Measurements from ENCODE around the gene NOD2. TPM values are rescaled to one million over a fixed set of nuclear protein-coding genes. Genes with fewer than 3 reads are reported as not detected.

Gene NOD2
- total RNA-seq, 1 donor from 2014 or later: not detected

DNA sequence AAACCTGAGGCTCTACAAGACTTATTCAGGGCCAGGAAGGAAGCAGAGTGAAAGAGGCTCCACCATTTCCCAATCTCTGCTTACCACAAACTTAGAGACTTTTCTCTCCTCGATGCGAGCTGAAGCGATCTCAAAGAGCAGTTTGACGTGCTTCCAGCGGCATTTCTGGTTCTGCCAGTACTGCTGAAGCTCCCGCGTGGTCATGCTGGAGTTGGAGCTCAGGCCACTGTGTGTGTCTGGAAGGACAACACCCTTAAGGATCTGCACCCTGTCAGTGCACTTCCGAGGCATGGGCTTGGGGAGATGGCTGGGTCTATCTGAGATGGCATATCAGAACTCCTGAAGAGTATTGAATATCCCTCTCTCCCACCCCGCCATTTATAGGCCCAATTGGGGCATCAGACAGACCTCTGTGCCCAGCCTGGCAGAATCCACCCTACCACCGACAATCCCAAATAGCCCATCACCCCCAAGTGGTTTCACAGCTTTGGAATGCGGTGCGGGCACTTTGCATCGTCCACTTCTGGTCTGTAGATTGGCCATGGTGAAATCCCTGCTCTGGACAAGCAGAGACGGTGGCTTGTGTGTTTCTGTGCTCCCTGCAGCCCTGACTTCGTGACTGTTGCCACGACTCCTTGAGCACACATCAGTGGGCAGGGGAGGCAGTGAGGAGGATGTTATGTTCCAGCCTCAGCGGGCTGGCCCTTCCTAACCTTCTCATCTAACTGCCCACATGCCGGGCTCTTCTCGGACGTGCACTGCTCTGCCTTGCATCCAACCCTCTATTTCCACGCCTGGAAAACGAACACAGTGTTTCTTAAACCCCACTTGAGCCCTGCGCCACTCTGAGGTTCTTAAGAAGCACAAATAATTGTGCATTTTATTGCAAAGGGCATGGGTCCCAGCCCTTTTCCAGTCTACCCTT is 17.5 kb upstream of the NOD2 start:
- Histone ChIP-seq H3K9me3 (ENCODE audit: insufficient read depth, low read depth, low read length) (peaks cover 12% of the 10 kb centered on the region), H3K9ac (ENCODE audit: low read length) (no peak overlapping the region), H3K4me1 (ENCODE audit: insufficient read depth, low read length) (no peaks in the 10 kb centered on the region), H3K4me2 (ENCODE audit: low read length) (no peak overlapping the region), H3K27me3 (ENCODE audit: insufficient read depth, low read length) (no peaks in the 10 kb centered on the region), H3K4me3 (ENCODE audit: insufficient read depth, low read depth, low read length) (no peak overlapping the region), H2AFZ (ENCODE audit: low read depth, low read length) (no peak overlapping the region), H3K36me3 (ENCODE audit: insufficient read depth, low read length) (no peaks in the 10 kb centered on the region), H3K27ac (ENCODE audit: low read depth, low read length) (no peak overlapping the region), H3K79me2 (ENCODE audit: insufficient read depth, low read length) (no peaks in the 10 kb centered on the region), H4K20me1 (ENCODE audit: insufficient read depth, low read length) (no peaks in the 10 kb centered on the region)
- FAIRE-seq: no peak
- Mint-ChIP-seq H3K27me3 (ENCODE audit: low read depth, unreplicated experiment) (peaks cover 6% of the 10 kb centered on the region), H3K27ac (ENCODE audit: unreplicated experiment) (no peak overlapping the region), H3K4me1 (ENCODE audit: low read depth, unreplicated experiment) (no peaks in the 10 kb centered on the region), H3K36me3 (ENCODE audit: low read depth, unreplicated experiment) (peaks cover 6% of the 10 kb centered on the region), H3K4me3 (ENCODE audit: unreplicated experiment) (no peak overlapping the region), H3K9me3 (ENCODE audit: unreplicated experiment) (peaks cover 21% of the 10 kb centered on the region)
- TF ChIP-seq, protein P1, sequence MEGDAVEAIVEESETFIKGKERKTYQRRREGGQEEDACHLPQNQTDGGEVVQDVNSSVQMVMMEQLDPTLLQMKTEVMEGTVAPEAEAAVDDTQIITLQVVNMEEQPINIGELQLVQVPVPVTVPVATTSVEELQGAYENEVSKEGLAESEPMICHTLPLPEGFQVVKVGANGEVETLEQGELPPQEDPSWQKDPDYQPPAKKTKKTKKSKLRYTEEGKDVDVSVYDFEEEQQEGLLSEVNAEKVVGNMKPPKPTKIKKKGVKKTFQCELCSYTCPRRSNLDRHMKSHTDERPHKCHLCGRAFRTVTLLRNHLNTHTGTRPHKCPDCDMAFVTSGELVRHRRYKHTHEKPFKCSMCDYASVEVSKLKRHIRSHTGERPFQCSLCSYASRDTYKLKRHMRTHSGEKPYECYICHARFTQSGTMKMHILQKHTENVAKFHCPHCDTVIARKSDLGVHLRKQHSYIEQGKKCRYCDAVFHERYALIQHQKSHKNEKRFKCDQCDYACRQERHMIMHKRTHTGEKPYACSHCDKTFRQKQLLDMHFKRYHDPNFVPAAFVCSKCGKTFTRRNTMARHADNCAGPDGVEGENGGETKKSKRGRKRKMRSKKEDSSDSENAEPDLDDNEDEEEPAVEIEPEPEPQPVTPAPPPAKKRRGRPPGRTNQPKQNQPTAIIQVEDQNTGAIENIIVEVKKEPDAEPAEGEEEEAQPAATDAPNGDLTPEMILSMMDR (IDR thresholded peaks at IDR 0.05; ENCODE audit: insufficient read depth, low read depth, low read length): no peak
- no peak for TF ChIP-seq EZH2 (IDR thresholded peaks at IDR 0.05; ENCODE audit: insufficient read depth, low read length)
- DNase-seq (ENCODE audit: low read depth): no peak

DNA sequence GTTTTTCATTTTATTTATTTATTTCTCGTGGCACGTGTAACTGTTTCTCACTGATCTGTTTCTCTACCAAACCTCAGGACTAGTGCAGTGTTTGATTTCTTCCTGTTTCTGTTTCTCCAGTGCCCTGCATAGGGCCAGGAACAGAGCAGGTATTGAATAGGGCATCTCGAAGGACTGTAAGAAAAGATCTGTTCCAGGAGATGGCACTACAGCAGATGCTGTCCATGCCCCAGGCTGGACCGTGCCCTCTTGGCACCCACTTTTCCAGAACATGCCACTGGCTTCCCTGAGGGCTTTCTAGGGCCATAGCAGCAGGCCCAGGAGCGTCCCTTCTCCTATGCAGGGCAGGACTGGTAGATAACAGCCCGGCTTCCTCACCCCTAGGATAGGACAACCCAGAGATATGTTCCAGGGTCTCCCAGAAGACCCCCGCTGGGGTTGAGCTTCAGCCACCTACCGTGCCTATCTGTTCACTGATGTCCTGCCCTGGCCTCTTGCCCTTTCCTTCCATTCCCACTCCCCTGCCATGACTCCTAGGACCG is 16.7 kb upstream of the NOD2 start:
- no peak overlapping the region for H3K27ac Mint-ChIP-seq (ENCODE audit: unreplicated experiment)
- no peak overlapping the region for H3K4me2 ChIP-seq (ENCODE audit: low read length)
- no peaks in the 10 kb centered on the region for H4K20me1 ChIP-seq (ENCODE audit: insufficient read depth, low read length)
- H3K4me1 ChIP-seq (ENCODE audit: insufficient read depth, low read length): no peaks in the 10 kb centered on the region
- FAIRE-seq: no peak
- no peak overlapping the region for H3K9ac ChIP-seq (ENCODE audit: low read length)
- peaks cover 15% of the 10 kb centered on the region for H3K9me3 Mint-ChIP-seq (ENCODE audit: unreplicated experiment)
- no peak overlapping the region for H3K4me3 Mint-ChIP-seq (ENCODE audit: unreplicated experiment)
- H3K4me3 ChIP-seq (ENCODE audit: insufficient read depth, low read depth, low read length): no peak overlapping the region
- H2AFZ ChIP-seq (ENCODE audit: low read depth, low read length): no peak overlapping the region
- DNase-seq (ENCODE audit: low read depth): no peak
- peaks cover 10% of the 10 kb centered on the region for H3K9me3 ChIP-seq (ENCODE audit: insufficient read depth, low read depth, low read length)
- H3K27ac ChIP-seq (ENCODE audit: low read depth, low read length): no peak overlapping the region
- no peak for TF ChIP-seq EZH2 (IDR thresholded peaks at IDR 0.05; ENCODE audit: insufficient read depth, low read length)
- TF ChIP-seq, protein P1 (IDR thresholded peaks at IDR 0.05; ENCODE audit: insufficient read depth, low read depth, low read length): no peak
- no peaks in the 10 kb centered on the region for H3K27me3 ChIP-seq (ENCODE audit: insufficient read depth, low read length)
- H3K4me1 Mint-ChIP-seq (ENCODE audit: low read depth, unreplicated experiment): no peaks in the 10 kb centered on the region
- H3K36me3 Mint-ChIP-seq (ENCODE audit: low read depth, unreplicated experiment): peaks cover 1% of the 10 kb centered on the region
- H3K27me3 Mint-ChIP-seq (ENCODE audit: low read depth, unreplicated experiment): peaks cover 6% of the 10 kb centered on the region
- H3K79me2 ChIP-seq (ENCODE audit: insufficient read depth, low read length): no peaks in the 10 kb centered on the region
- no peaks in the 10 kb centered on the region for H3K36me3 ChIP-seq (ENCODE audit: insufficient read depth, low read length)

DNA sequence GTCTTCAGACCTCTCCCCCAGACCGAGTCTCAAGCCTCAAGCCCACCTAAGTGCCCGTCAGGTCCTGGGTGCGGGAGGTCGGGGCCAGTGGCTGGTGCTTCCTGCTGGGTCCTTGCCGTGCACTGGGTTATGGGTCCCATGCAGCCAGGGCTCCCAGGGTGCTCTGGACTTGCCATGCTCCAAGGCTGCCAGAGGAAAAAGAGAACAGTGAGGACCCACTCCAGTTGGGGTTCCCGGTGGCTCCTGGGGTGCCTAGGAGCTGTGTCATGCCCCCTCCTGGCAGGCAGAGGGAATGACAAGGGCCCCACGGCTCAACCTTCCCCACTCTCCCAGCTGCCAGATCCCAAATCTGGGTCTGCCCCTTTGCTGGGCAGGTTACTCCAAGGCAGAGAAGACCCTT is 16.1 kb upstream of the NOD2 start:
- no peak overlapping the region for H3K4me3 Mint-ChIP-seq (ENCODE audit: unreplicated experiment)
- H2AFZ ChIP-seq (ENCODE audit: low read depth, low read length): no peak overlapping the region
- FAIRE-seq: no peak

More for the DNA sequence above, 16.1 kb upstream of the NOD2 start:
- Histone ChIP-seq H3K4me3 (ENCODE audit: insufficient read depth, low read depth, low read length) (no peak overlapping the region), H3K79me2 (ENCODE audit: insufficient read depth, low read length) (no peaks in the 10 kb centered on the region), H4K20me1 (ENCODE audit: insufficient read depth, low read length) (no peaks in the 10 kb centered on the region), H3K4me1 (ENCODE audit: insufficient read depth, low read length) (no peaks in the 10 kb centered on the region), H3K9me3 (ENCODE audit: insufficient read depth, low read depth, low read length) (peaks cover 4% of the 10 kb centered on the region), H3K27me3 (ENCODE audit: insufficient read depth, low read length) (no peaks in the 10 kb centered on the region), H3K27ac (ENCODE audit: low read depth, low read length) (no peak overlapping the region), H3K9ac (ENCODE audit: low read length) (no peak overlapping the region), H3K4me2 (ENCODE audit: low read length) (no peak overlapping the region), H3K36me3 (ENCODE audit: insufficient read depth, low read length) (no peaks in the 10 kb centered on the region)
- Mint-ChIP-seq H3K27ac (ENCODE audit: unreplicated experiment) (no peak overlapping the region), H3K9me3 (ENCODE audit: unreplicated experiment) (peaks cover 10% of the 10 kb centered on the region), H3K36me3 (ENCODE audit: low read depth, unreplicated experiment) (no peaks in the 10 kb centered on the region), H3K27me3 (ENCODE audit: low read depth, unreplicated experiment) (peaks cover 8% of the 10 kb centered on the region), H3K4me1 (ENCODE audit: low read depth, unreplicated experiment) (no peaks in the 10 kb centered on the region)
- TF ChIP-seq EZH2 (IDR thresholded peaks at IDR 0.05; ENCODE audit: insufficient read depth, low read length): no peak
- TF ChIP-seq, protein P1 (IDR thresholded peaks at IDR 0.05; ENCODE audit: insufficient read depth, low read depth, low read length): no peak
- DNase-seq (ENCODE audit: low read depth): no peak

All from astrocyte (in vitro differentiated cells and primary cell).